HTERT RPE-1 (cell line): ENCODE measurements around the gene EYS.
"Not testable (repeated sequence)": the region's sequence is repeated elsewhere in the genome, so short reads cannot be mapped to it uniquely, and the experiment has no call there.

Experiments used
- in situ Hi-C: fragments of 300-500 bp; cut with MboI; formaldehyde crosslinking; loops from 4 replicates; pipeline ENCODE4 v1.14.3; 2020; ENCODE audit warnings: low sequenced_read_pairs

EYS gene

DNA sequence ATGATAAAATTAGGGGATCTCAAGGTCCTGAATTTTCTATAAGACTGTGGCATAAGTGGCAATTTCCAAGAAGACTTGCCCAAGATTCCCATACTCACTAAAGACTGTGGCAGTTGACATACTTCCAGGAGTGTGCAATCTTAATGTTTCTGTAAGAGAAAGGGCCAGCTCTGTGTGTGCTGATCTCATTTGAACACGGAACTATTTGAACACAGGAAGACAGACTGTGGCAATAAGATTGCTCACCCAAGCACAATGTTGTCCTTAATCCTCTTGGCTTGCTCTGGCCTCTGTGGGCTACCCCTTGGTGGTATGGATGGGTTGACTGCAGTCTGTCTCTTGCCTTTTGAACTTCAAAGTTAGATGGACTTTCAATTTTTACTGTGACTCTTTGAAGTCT lies 1920.0 kb downstream of the EYS start:
- in situ Hi-C loops, result no loop called here

DNA sequence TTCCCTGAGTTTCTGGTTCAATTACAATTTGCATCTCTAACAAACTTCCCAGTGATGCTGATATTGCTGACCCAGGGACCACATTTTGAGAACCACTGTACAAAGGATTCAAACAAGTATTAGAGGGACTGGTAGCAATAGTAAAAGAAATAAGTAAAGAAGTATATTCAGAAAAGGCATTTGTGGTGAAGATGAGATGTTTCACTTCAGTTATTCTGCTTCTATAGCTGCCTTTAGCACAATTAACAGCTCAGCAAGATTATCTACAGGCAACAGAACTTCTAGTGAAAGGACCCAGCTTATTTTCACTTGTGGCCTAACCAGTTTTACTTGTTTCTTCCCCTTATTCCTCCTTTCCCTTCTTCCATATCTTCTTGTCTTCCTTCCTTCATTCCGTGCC lies 1922.0 kb downstream of the EYS start:
- in situ Hi-C loops, result no loop called here

DNA sequence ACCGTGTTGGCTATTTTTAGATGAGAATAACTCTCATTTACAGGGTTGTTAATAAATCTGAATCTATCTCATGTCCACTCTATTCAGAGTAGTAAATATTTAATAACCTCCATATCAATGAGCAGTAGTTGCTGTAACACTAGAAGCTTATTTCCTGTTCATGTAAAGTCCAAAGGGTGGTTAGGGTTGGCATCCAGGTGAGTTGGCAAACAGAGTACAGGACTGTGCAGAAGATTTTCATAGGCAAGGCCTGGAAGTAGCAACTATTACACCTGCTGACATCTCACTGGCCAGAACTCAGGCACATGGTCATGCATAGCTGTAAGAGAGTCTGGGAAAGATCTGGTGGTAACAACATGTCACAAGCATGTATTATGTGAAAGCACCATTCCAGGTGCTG lies 1923.9 kb downstream of the EYS start:
- in situ Hi-C loops, result no loop called here

DNA sequence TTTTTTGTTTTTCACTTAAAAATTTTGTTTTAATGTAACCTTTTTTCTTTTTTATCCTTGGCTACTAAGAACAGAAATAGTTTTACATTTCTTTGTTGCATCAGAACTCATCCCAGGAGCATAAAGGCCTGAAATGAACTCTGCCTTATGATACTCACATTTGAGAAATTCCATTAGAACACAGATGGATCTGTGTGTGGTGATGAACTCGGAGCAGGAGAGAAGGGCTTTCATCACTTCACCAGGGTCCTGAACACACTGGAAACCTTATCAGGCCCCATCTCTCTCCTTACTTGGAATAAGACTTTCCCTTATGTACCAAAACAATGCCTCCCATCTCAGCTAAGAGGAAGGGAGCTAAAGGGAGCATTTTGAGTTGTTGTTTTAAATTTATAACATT lies 1932.1 kb downstream of the EYS start:
- in situ Hi-C loops, result no loop called here

DNA sequence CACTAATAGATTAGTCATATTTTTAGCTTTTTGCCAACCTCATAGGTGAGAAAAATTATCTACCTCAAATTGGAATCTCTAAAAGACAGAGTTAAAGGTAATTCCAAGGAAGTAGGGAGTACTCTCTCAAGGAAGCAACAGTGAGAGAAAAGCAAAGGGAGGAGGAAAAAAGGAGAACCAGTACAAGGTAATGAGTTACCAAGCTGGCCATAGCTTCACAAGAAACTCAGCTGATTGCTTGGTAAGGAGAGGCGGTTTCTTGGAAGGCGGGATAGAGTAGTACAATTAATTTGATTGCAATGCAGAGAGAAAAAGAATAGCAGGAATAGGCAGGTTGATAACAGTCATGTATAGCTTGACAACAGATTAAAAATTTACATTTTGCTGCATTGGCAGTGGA lies 1933.8 kb downstream of the EYS start:
- in situ Hi-C loops, result no loop called here

DNA sequence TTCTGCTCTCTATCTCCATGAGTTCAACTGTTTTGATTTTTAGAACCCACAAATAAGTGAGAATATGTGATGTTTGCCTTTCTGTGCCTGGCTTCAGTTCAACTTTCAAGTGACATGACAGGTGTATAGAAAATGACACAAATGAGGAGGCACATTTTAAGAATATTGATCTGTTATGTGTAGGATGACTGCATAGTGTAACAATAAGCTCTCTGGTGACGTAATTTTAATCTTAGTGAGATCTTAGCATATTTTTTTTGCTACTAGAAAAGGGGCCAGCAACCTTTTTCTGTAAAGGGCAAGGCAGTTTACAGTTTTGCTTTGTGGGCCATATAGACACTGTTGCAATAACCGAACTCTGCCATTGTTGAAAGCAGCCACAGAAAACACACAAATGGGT lies 1941.2 kb downstream of the EYS start:
- in situ Hi-C loops, result no loop called here

DNA sequence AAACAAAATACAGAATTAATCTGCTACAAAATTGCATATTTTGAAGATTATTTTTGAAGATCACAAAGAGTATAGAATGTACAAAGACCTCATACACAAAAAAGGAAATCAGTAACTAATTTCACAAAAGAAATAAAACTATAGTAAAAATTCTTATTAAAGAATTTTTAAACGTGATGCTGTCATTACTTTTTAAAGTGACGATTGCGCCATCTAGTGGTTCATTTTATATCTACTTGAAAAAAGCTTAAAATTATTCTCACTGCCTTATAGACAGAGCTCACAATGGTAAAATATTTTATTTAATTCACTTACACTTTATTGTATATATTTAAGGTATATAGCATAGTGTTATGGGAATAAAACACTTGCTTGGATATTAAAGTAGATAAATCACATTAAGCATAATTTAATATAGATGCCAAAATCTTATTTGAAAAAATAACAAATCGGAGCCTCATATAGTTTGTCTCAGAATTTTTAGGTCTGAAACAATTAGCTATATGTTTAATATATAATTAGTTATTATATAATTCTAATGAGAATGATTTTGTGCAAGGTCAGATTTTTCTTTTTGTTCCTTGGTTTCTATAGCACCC lies 1942.6 kb downstream of the EYS start:
- in situ Hi-C loops, result no loop called here

DNA sequence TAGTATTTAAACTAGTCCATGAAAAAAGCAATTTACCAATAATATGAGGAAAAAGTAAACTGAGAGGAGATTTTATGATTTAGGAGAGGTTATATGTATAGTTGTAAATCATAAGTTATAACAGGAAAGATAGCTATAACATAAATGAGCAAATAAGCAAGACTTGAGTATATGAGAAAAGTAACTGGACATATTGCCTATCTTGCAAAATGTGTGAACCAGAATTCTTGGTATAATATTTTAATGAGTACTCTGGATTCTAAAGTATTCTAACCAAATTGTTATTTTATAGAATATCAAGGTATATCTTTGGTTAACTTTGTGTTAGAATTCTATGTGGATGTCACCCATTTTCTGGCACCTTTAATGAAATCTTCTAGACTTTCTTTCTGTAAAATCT lies 1946.8 kb downstream of the EYS start:
- in situ Hi-C loops, result no loop called here

DNA sequence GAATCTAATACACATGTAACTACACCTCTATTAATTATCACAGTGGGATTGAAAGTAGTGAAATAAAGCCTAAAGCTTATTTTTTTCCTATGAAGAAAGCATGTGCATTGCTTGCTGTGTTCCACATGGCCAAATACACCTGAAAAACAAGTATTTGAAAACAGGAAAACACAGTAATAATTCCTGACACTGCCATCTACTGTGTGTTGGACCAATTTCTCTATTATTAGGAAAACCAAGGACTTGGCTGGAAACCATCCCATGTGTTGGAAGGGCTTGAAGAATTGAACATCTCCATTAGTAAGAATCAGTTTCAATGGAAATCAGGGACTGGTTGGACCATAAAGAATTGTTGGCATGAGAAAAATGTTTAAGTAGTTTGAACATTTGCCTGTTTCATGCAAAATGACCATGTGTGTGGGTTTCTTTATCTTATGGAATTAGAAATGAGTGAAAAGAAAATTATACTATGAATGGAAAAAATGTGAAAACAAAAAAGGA lies 1947.4 kb downstream of the EYS start:
- in situ Hi-C loops, result no loop called here

DNA sequence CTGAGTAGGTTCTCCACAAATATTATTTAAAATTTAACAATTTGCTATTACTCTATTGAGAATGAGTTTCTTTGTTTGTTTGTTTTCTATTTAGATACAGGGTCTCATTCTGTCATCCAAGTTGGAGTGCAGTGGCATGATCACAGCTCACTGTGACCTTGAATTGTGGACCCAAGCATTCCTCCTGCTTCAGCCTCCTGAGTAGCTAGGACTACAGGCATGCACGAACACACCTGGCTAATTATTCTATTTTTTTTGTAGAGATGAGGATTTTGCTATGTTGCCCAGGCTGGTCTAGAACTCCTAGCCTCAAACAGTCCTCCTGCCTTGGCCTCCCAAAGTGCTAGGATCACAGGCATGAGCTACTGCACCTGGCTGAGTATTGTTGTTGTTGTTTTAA lies 1949.2 kb downstream of the EYS start:
- in situ Hi-C loops, result no loop called here

DNA sequence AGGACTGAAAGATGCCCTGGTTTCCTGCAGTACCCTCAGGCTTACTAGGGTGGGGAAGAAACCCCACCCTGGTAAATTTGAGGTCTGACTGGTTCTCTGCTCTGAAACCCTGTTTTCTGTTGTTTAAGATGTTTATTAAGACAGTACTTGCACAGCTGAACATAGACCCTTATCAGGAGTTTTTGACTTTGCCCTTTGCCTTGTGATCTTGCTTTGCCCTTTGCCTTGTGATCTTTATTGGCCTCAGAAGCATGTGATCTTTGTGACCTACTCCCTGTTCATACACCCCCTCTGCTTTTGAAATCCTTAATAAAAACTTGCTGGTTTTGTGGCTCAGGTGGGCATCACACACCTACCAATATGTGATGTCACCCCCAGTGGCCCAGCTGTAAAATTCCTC lies 1949.8 kb downstream of the EYS start:
- in situ Hi-C loops, result not testable (repeated sequence)

DNA sequence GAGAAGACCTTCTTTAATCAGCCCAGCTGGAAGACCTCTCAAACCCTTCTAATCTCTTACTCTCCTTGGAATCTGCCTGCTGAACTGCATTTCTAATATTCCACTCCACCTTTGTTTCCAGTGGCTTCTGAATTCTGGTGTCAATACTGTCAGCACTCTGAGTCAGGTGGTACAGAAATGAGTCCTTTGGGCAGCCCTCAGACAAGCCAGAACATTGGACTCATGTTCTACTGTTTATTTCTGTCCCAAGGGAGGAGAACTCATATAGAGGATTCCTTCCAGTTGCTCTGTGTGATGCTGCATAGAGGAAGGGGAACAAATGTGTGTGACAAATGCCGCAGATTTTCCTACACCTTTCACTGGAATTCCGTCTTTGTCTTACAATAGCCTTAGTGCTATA lies 1956.6 kb downstream of the EYS start:
- in situ Hi-C loops, result no loop called here

DNA sequence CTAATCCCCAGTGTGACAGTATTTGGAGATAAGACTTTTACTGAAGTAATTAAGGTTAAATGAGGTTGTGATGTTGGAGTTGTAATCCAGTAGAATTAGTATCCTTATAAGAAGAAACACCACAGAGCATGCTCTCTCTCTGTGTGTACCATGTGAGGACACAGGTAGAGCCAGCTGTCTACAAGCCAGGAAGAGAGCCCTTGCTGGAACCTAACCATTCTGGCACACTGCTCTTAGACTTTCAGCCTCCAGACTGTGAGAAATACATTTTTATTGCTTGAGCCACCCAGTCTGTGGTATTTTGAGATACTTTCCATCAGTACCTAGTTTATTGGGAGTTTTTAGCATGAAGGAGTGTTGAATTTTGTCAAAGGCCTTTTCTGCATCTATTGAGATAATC lies 1961.2 kb downstream of the EYS start:
- in situ Hi-C loops, result no loop called here

DNA sequence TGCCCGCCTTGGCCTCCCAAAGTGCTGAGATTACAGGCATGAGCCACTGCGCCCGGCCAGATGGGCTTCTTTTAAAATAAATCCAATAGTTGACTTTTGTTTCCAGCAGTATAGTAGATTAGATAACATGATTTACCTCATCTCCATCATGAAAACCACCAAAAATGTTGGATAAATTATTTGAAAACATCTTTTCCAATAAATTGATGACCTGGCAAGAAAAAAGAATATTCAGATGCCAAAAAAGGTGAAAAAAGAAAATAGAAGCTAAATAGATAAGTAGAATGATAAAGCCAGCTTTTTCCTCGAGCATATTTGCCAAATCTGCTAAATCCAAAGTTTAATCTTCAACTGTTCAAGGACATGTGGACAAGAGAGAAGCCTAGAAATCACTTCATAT lies 1962.2 kb downstream of the EYS start:
- in situ Hi-C loops, result no loop called here

DNA sequence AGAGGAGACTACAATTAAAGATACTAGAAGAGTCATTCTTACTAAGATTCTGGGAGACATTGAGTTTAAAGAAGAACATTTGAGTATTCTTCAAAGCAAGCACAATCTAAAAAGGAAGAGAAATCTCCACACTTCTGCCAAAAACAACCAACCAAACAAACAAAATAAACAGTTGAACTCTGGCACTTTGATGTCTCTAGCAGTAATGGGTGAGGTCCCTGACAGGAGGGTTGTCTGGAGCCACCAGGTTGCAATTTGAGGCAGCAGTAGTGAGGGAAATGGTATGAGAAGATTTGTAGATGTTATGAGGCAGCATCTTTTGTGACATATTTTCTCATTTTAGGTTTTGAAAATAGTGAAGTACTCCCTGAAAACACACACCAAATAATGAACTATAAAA lies 1963.3 kb downstream of the EYS start:
- in situ Hi-C loops, result no loop called here

DNA sequence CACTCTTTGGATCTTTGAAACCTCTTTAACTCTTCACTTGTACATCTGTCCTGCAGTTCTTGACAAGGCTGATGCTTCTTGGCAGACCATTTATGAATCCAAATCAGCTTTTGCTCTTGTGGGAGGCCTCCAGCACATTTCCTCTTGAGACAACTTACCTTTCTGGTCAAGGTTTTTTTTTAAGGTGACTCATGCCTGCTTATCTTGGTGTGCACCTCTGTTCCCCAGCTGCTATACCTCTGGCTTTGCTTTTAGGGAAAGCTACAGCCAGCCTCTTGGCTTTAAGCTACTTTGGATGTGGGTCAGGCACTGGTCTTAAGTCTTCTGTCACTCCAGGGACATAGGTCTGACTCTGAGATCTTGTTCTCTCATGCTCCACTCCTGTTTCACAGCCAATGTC lies 1965.0 kb downstream of the EYS start:
- in situ Hi-C loops, result no loop called here

DNA sequence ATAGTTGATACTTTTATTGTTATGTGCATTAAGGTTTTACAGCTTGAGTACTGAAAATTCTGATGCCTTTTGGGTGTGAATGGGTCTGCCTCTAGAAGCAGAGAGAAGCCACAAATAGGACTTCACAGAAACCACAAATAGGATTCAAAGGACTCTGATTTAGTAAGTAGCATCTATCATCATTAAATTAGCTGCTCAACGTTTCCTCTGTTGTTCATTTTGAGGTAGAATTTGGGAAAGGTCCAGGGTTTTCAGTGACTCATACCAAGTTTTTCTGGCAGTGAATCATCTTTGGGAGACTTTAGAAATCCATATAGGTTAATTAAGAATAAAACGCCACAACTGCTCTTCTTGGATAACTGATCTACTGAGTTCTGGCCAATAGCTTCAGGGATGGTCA lies 1966.3 kb downstream of the EYS start:
- in situ Hi-C loops, result no loop called here

DNA sequence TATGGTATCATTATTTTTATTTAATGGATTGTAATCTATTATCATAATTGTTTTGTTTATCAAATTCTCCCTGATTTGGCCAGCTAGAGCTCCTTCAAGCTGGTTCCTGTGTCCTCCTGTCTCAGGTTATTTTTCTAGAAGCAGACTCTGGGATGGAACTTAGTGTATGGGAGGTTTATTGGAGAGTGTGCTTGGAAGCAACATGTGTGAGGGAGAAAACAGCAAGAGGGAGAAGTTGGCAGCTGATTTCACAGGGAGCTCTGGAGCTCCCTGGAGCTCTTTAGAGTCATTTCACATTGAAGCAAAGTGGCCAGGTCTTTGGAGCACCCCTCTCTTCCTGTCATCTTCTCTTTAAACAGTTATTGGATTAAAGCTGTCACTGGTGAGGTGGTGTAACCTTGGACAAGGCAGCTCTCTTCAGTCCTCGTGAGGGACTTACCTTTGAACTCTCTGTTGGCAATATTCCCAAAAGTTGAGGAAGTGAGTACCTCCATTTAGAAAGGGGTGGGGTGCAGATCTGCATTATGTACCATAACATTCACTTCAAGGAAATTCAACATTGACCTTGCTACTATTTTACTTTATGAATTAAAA lies 1967.8 kb downstream of the EYS start:
- in situ Hi-C loops, result no loop called here

DNA sequence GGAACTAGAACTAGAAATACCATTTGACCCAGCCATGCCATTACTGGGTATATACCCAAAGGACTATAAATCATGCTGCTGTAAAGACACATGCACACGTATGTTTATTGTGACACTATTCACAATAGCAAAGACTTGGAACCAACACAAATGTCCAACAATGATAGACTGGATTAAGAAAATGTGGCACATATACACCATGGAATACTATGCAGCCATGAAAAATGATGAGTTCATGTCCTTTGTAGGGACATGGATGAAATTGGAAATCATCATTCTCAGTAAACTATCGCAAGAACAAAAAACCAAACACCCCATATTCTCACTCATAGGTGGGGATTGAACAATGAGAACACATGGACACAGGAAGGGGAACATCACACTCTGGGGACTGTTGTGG lies 1968.8 kb downstream of the EYS start:
- in situ Hi-C loops, result not testable (repeated sequence)

DNA sequence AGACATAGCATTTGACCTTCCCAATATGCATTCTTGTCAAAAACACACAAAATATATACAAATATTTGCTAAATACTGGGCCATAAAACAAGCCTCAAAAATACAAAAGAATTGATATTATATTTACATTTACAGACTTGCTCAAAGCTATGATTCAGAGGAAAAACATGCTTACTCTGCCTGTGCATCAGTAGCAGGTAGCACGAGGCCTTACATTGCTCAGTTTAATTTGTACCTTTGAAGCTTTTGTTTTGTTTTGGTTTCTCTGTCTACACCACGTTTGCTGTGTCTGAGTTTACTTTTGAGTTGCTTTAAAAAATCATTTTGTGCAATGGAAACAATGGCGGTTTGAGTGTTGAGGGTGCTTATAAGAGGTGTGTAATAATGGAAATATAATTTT lies 1972.1 kb downstream of the EYS start:
- in situ Hi-C loops, result no loop called here

DNA sequence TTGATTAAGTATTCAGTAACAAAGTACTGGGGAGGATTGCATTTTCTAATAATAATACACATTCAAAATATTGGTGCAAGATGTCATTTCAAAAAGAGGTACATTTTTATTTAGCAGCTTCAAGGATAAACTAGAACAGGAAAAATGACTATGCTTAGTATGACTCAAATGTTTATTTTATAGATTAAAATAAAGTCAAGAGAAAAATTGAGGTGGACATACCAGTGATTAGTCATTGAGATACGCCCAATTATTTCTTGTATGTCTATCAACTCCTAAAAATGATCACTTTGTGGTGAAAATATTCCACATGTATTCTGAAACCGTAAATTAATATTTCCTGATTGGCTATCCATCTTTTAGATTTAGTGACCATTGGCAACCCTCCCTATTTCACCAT lies 1974.7 kb downstream of the EYS start:
- in situ Hi-C loops, result no loop called here

DNA sequence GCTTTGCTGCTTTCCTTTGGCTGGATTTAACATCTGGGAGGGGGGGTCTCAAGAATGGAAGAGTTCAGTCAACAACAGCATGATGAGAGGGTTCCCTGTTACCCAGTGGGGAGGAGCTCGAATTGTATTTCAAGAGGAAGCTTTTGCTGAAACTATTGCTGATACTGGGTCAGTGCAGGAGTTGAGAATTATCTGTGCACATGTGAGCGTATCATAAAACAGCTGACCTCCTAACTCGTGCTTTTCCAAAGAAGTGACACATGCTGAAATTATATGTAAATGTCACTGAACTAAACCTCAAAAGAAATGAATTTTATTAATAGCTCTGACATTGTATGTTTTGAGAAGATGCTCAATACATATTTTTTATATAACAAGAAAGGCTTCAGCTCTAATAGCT lies 1975.1 kb downstream of the EYS start:
- in situ Hi-C loops, result no loop called here

DNA sequence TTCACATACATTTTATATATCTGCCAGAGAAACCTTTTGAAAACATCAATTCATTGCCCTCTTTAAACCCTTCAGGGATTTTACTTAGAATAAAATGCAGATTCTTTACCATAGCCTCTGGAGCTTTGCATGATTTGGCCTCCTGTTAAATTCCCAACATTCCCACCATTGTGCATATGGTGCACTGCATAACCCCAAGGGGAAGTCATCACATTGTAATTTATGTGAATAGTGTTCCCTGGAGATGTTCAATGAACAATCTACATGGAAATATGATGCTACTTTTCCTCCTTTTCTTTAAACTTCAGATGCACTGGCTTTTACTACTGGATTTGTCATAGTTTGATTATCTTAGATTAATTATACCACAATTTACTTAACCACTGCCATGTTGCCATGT lies 1976.7 kb downstream of the EYS start:
- in situ Hi-C loops, result no loop called here
